Loucy (cell line): Measurements from ENCODE around the gene TPSB2.

Experiments
- H2AFZ ChIP-seq: fragments of 200-600 bp; sonication (generic); 2 replicates; pipeline ENCODE4 v1.6.0; 2016; ENCODE audit warnings: antibody characterized with exemption, mild to moderate bottlenecking, low read length, moderate library complexity
- H3F3A ChIP-seq: fragments of 200-600 bp; 2 replicates; pipeline ENCODE4 v1.6.0; 2016; ENCODE audit warnings: antibody characterized with exemption, low read depth, mild to moderate bottlenecking
- H3K27me3 ChIP-seq: fragments of 200-600 bp; sonication (generic); 2 replicates; pipeline ENCODE4 v1.6.1; 2014; ENCODE audit warnings: low read length, mild to moderate bottlenecking; ENCODE audit not compliant: insufficient read depth, poor library complexity, severe bottlenecking
- H3K36me3 ChIP-seq: fragments of 200-600 bp; sonication (generic); 2 replicates; pipeline ENCODE4 v1.6.1; 2016; ENCODE audit warnings: low read length; ENCODE audit not compliant: insufficient read depth
- H3K4me1 ChIP-seq: fragments of 200-600 bp; sonication (generic); 2 replicates; pipeline ENCODE4 v1.5.1; 2014; ENCODE audit warnings: low read length, mild to moderate bottlenecking; ENCODE audit not compliant: insufficient read depth, poor library complexity, severe bottlenecking
- H3K4me2 ChIP-seq: fragments of 200-600 bp; sonication (generic); 2 replicates; pipeline ENCODE4 v1.6.0; 2014; ENCODE audit warnings: antibody characterized with exemption, low read length, low read depth, mild to moderate bottlenecking; ENCODE audit not compliant: poor library complexity, severe bottlenecking
- H3K4me3 ChIP-seq: fragments of 200-600 bp; sonication (generic); 2 replicates; pipeline ENCODE4 v1.5.1; 2014; ENCODE audit warnings: low read length, mild to moderate bottlenecking, mixed read lengths; ENCODE audit not compliant: poor library complexity, severe bottlenecking
- H3K79me2 ChIP-seq: fragments of 200-600 bp; sonication (generic); 2 replicates; pipeline ENCODE4 v1.6.1; 2014; ENCODE audit warnings: low read length; ENCODE audit not compliant: insufficient read depth
- H3K9ac ChIP-seq: fragments of 200-600 bp; sonication (generic); 2 replicates; pipeline ENCODE4 v1.6.0; 2014; ENCODE audit warnings: mild to moderate bottlenecking, low read depth, low read length, moderate library complexity; ENCODE audit not compliant: poor library complexity, severe bottlenecking
- H3K9me2 ChIP-seq: fragments of 200-600 bp; sonication (generic); replicated peaks from 2 replicates; pipeline ENCODE4 v1.6.1; 2016; ENCODE audit warnings: low read depth, low read length, mixed read lengths
- H3K9me3 ChIP-seq: fragments of 200-600 bp; sonication (generic); 2 replicates; pipeline ENCODE4 v1.6.1; 2014; ENCODE audit warnings: mild to moderate bottlenecking, antibody characterized with exemption, low read length, low read depth; ENCODE audit not compliant: insufficient read depth
- H4K20me1 ChIP-seq: fragments of 200-600 bp; sonication (generic); 2 replicates; pipeline ENCODE4 v1.6.0; 2014; ENCODE audit warnings: antibody characterized with exemption, low read length, mild to moderate bottlenecking; ENCODE audit not compliant: insufficient read depth, poor library complexity, severe bottlenecking
- CTCF ChIP-seq: fragments of 200-600 bp; sonication (generic); conservative IDR thresholded peaks from 2 replicates; pipeline ENCODE4 v1.5.1; 2014; ENCODE audit warnings: mild to moderate bottlenecking, antibody characterized with exemption, low read length
- EZH2phosphoT487 ChIP-seq: fragments of 200-600 bp; IDR thresholded peaks from 2 replicates; pipeline ENCODE4 v1.6.1; 2018; ENCODE audit warnings: antibody characterized with exemption, mild to moderate bottlenecking, moderate library complexity, borderline replicate concordance

TPSB2 gene

GRCh38 chr16:1225051-1225451, 4.9 kb downstream of the TPSB2 start, which contains the start of gene TPSG1:
Gene TPSG1 (minus strand): TSS chr16:1225268. CDS start chr16:1225252, 16 bp downstream.
- no peaks in the 10 kb centered on the region for H3K9me2 ChIP-seq
- TF ChIP-seq CTCF (no peak), EZH2phosphoT487 (no peak)
- H3K79me2 ChIP-seq: no peaks in the 10 kb centered on the region
- no peaks in the 10 kb centered on the region for H3K27me3 ChIP-seq
- H2AFZ ChIP-seq: no peak within 1 kb of the TSS
- no peaks in the 10 kb centered on the region for H4K20me1 ChIP-seq
- H3K9me3 ChIP-seq: no peaks in the 10 kb centered on the region
- no peak within 1 kb of the TSS for H3K4me2 ChIP-seq
- no peaks in the 10 kb centered on the region for H3F3A ChIP-seq
- no peak within 1 kb of the TSS for H3K9ac ChIP-seq
- no peak within 1 kb of the TSS for H3K4me3 ChIP-seq
- H3K36me3 ChIP-seq: no peaks in the 10 kb centered on the region
- H3K4me1 ChIP-seq: no peaks in the 10 kb centered on the region

GRCh38 chr16:1224558-1224957, 5.4 kb downstream of the TPSB2 start:
- H4K20me1 ChIP-seq: no peaks in the 10 kb centered on the region
- no peaks in the 10 kb centered on the region for H3K36me3 ChIP-seq
- no peak overlapping the region for H3K9ac ChIP-seq
- no peaks in the 10 kb centered on the region for H3K9me2 ChIP-seq
- no peak overlapping the region for H3K4me2 ChIP-seq
- H3K27me3 ChIP-seq: no peaks in the 10 kb centered on the region
- H3K4me1 ChIP-seq: no peaks in the 10 kb centered on the region
- TF ChIP-seq EZH2phosphoT487 (no peak), CTCF (no peak)
- no peaks in the 10 kb centered on the region for H3K79me2 ChIP-seq
- no peaks in the 10 kb centered on the region for H3K9me3 ChIP-seq
- no peaks in the 10 kb centered on the region for H3F3A ChIP-seq
- H3K4me3 ChIP-seq: no peak overlapping the region
- H2AFZ ChIP-seq: no peak overlapping the region

- Histone ChIP-seq H3K4me3 (no peak overlapping the region), H3K27me3 (no peaks in the 10 kb centered on the region), H3K79me2 (no peaks in the 10 kb centered on the region), H3K9ac (no peak overlapping the region), H3K36me3 (no peaks in the 10 kb centered on the region), H2AFZ (no peak overlapping the region), H3K4me1 (no peaks in the 10 kb centered on the region), H4K20me1 (no peaks in the 10 kb centered on the region), H3K9me3 (no peaks in the 10 kb centered on the region), H3K4me2 (no peak overlapping the region), H3F3A (no peaks in the 10 kb centered on the region), H3K9me2 (no peaks in the 10 kb centered on the region)
- TF ChIP-seq CTCF (no peak), EZH2phosphoT487 (no peak)
Observed at GRCh38 chr16:1223355-1224214, 6.4 kb downstream of the TPSB2 start.
